Caco-2 (cell line): ENCODE measurements around the gene RNF103. TPM values are rescaled to one million over a fixed set of nuclear protein-coding genes. Genes with fewer than 3 reads are reported as not detected.

Experiments
- BruUV-seq: library from RNA; stranded (reverse); fragments of 400-500 nt; replicated peaks from 2 replicates; lab custom pipeline; 2021; lab: Mats Ljungman, UMichigan
- CTCF ChIA-PET: fragments of 300-600 bp; sonication (Branson Sonifier 250); formaldehyde crosslinking; loops from one replicate; lab custom pipeline; 2022; ENCODE audit warnings: antibody characterized with exemption; lab: Charles Lee
- POLR2A ChIA-PET: fragments of 300-600 bp; sonication (Branson Sonifier 250); formaldehyde crosslinking; loops from one replicate; lab custom pipeline; 2022; ENCODE audit warnings: antibody characterized with exemption; lab: Charles Lee
- DNase-seq, 2 experiments: peaks; one replicate each; pipeline versions ENCODE4 v3.0.0 to v3.0.0-alpha.2; 2020 to 2022
- H3K27me3 ChIP-seq: replicated peaks from 2 replicates; pipeline ENCODE4 v1.6.0; 2011; ENCODE audit warnings: low read length; ENCODE audit not compliant: control insufficient read depth, insufficient read depth
- H3K36me3 ChIP-seq: 2 replicates; pipeline ENCODE4 v1.5.1; 2011; ENCODE audit warnings: low read length; ENCODE audit not compliant: control insufficient read depth, insufficient read depth
- H3K4me1 ChIP-seq: fragments of 250-450 bp; sonication (Bioruptor Pico); 2 replicates; pipeline ENCODE4 v1.5.1; 2020; ENCODE audit warnings: mild to moderate bottlenecking
- H3K4me3 ChIP-seq: 2 replicates; pipeline ENCODE4 v1.5.1; 2011; ENCODE audit warnings: low read depth, mild to moderate bottlenecking, control low read depth, low read length
- H3K9me3 ChIP-seq: fragments of 250-450 bp; sonication (Bioruptor Pico); 2 replicates; pipeline ENCODE4 v1.5.1; 2020; ENCODE audit warnings: mild to moderate bottlenecking, moderate library complexity
- H3K27ac Mint-ChIP-seq: one replicate; pipeline ENCODE4 v1.8.0; 2022; ENCODE audit warnings: mixed read lengths; ENCODE audit not compliant: unreplicated experiment
- H3K27me3 Mint-ChIP-seq: one replicate; pipeline ENCODE4 v1.8.0; 2022; ENCODE audit warnings: mixed read lengths; ENCODE audit not compliant: insufficient read depth, unreplicated experiment
- H3K36me3 Mint-ChIP-seq: one replicate; pipeline ENCODE4 v1.8.0; 2022; ENCODE audit warnings: mild to moderate bottlenecking, mixed read lengths; ENCODE audit not compliant: insufficient read depth, unreplicated experiment
- H3K4me1 Mint-ChIP-seq: one replicate; pipeline ENCODE4 v1.8.0; 2022; ENCODE audit warnings: low read depth, mixed read lengths; ENCODE audit not compliant: unreplicated experiment
- H3K4me3 Mint-ChIP-seq: one replicate; pipeline ENCODE4 v1.8.0; 2022; ENCODE audit warnings: mild to moderate bottlenecking, moderate library complexity, mixed read lengths; ENCODE audit not compliant: unreplicated experiment
- H3K9me3 Mint-ChIP-seq: one replicate; pipeline ENCODE4 v1.8.0; 2022; ENCODE audit warnings: mixed read lengths; ENCODE audit not compliant: unreplicated experiment
- CTCF ChIP-seq, 2 experiments: fragments of 200-600 bp in 1 of 2; IDR thresholded peaks; 1 replicate in 1 of 2; 2 replicates in 1 of 2; pipeline versions ENCODE4 v1.5.1 to v1.8.0; 2011 to 2022; ENCODE audit warnings: antibody characterized with exemption in 1 of 2, control low read depth in 1 of 2, inconsistent platforms in 1 of 2, low read depth in 1 of 2, low read length in 1 of 2, mild to moderate bottlenecking in 1 of 2, moderate library complexity in 1 of 2; ENCODE audit not compliant: insufficient read depth in 1 of 2, severe bottlenecking in 1 of 2, unreplicated experiment in 1 of 2
- intact Hi-C: fragments of 100-400 bp; cut with micrococcal nuclease; formaldehyde crosslinking; loops from one replicate; pipeline ENCODE4 v1.10.0; 2022; ENCODE audit not compliant: unreplicated experiment
- total RNA-seq: library from RNA; stranded (reverse); gene quantifications from 2 replicates; pipeline ENCODE4 v1.2.3, GENCODE V29; 2022

Gene RNF103
- total RNA-seq, 1 experiment from 2014 or later: 21.8 TPM

GRCh38 chr2:86646865-86647264 is 23.2 kb upstream of the RNF103 start:
- POLR2A ChIA-PET: no interaction called here

GRCh38 chr2:86646329-86646728 is 22.7 kb upstream of the RNF103 start:
- H3K36me3 Mint-ChIP-seq: no peaks in the 10 kb centered on the region
- no peak overlapping the region for H3K4me3 Mint-ChIP-seq
- no peak for TF ChIP-seq CTCF (IDR thresholded peaks at IDR 0.05; ENCODE audit: insufficient read depth in 1 of 2, low read depth in 1 of 2, low read length in 1 of 2, severe bottlenecking in 1 of 2, unreplicated experiment in 1 of 2)
- no peaks in the 10 kb centered on the region for H3K4me1 Mint-ChIP-seq
- Histone ChIP-seq H3K36me3 (no peaks in the 10 kb centered on the region), H3K4me3 (no peak overlapping the region), H3K4me1 (no peaks in the 10 kb centered on the region), H3K9me3 (0 out of 2 replicates have a peak, but pooled peaks cover 2% of the 10 kb centered on the region), H3K27me3 (no peaks in the 10 kb centered on the region)
- no TSS peak for BruUV-seq
- ChIA-PET CTCF (no interaction called here), POLR2A (no interaction called here)
- no peak for DNase-seq
- intact Hi-C loops: no loop called here
- H3K27ac Mint-ChIP-seq: no peak overlapping the region
- peaks cover 25% of the 10 kb centered on the region for H3K9me3 Mint-ChIP-seq
- no peaks in the 10 kb centered on the region for H3K27me3 Mint-ChIP-seq

More at GRCh38 chr2:86646865-86647264, 23.2 kb upstream of the RNF103 start:
- H3K36me3 ChIP-seq: no peaks in the 10 kb centered on the region
- no peaks in the 10 kb centered on the region for H3K36me3 Mint-ChIP-seq
- H3K27ac Mint-ChIP-seq: no peak overlapping the region
- H3K27me3 Mint-ChIP-seq: no peaks in the 10 kb centered on the region
- H3K4me3 Mint-ChIP-seq: no peak overlapping the region
- 0 out of 2 replicates have a peak, but pooled peaks cover 2% of the 10 kb centered on the region for H3K9me3 ChIP-seq
- no peak overlapping the region for H3K4me3 ChIP-seq
- no peak for TF ChIP-seq CTCF (IDR thresholded peaks at IDR 0.05; ENCODE audit: insufficient read depth in 1 of 2, low read depth in 1 of 2, low read length in 1 of 2, severe bottlenecking in 1 of 2, unreplicated experiment in 1 of 2)
- no peaks in the 10 kb centered on the region for H3K4me1 ChIP-seq
- CTCF ChIA-PET: no interaction called here
- DNase-seq: no peak
- no TSS peak for BruUV-seq
- no peaks in the 10 kb centered on the region for H3K4me1 Mint-ChIP-seq
- intact Hi-C loops: no loop called here
- H3K27me3 ChIP-seq: no peaks in the 10 kb centered on the region
- H3K9me3 Mint-ChIP-seq: peaks cover 25% of the 10 kb centered on the region

GRCh38 chr2:86645752-86646151 is 22.1 kb upstream of the RNF103 start:
- ChIA-PET CTCF (no interaction called here), POLR2A (no interaction called here)
- Mint-ChIP-seq H3K9me3 (peaks cover 25% of the 10 kb centered on the region), H3K27me3 (no peaks in the 10 kb centered on the region), H3K4me1 (no peaks in the 10 kb centered on the region), H3K36me3 (no peaks in the 10 kb centered on the region), H3K27ac (peak overlapping the region; percentile 57), H3K4me3 (no peak overlapping the region)
- no peak overlapping the region for H3K4me3 ChIP-seq
- DNase-seq: no peak
- 0 out of 2 replicates have a peak, but pooled peaks cover 2% of the 10 kb centered on the region for H3K9me3 ChIP-seq
- no TSS peak for BruUV-seq
- TF ChIP-seq CTCF (IDR thresholded peaks at IDR 0.05; ENCODE audit: insufficient read depth in 1 of 2, low read depth in 1 of 2, low read length in 1 of 2, severe bottlenecking in 1 of 2, unreplicated experiment in 1 of 2): no peak
- H3K4me1 ChIP-seq: no peaks in the 10 kb centered on the region
- H3K27me3 ChIP-seq: no peaks in the 10 kb centered on the region
- intact Hi-C loops: no loop called here
- no peaks in the 10 kb centered on the region for H3K36me3 ChIP-seq
